CD4-positive, CD25-positive, alpha-beta regulatory T cell (primary cell): ENCODE measurements around the gene SIRT7. TPM values are rescaled to one million over a fixed set of nuclear protein-coding genes. Genes with fewer than 3 reads are reported as not detected.

ENCODE experiments used
- ATAC-seq, 2 donors: fragments of 150-1000 bp; cut with Tn5 transposase; one replicate each; pipeline ENCODE4 v1.10.0; 2021; ENCODE audit warnings: low read depth in 2 of 2, moderate number of reproducible peaks in 2 of 2, moderate library complexity in 1 of 2
- DNase-seq, 3 donors: peaks; one replicate each; pipeline versions ENCODE4 v3.0.0 to v3.0.0-alpha.2; 2012 to 2022; ENCODE audit warnings: mixed read lengths in 1 of 3
- H3K27ac ChIP-seq: one replicate; pipeline ENCODE4 v1.7.0; 2013; ENCODE audit warnings: mild to moderate bottlenecking, low read length; ENCODE audit not compliant: insufficient read depth, poor library complexity, severe bottlenecking
- H3K27me3 ChIP-seq: one replicate; pipeline ENCODE4 v1.7.0; 2013; ENCODE audit warnings: low read length; ENCODE audit not compliant: control insufficient read depth, insufficient read depth
- H3K36me3 ChIP-seq: one replicate; pipeline ENCODE4 v1.7.0; 2013; ENCODE audit warnings: mild to moderate bottlenecking, low read length, moderate library complexity; ENCODE audit not compliant: control insufficient read depth, insufficient read depth
- H3K4me1 ChIP-seq: 2 replicates; pipeline ENCODE4 v1.7.0; 2013; ENCODE audit warnings: mild to moderate bottlenecking, low read length; ENCODE audit not compliant: insufficient read depth, control insufficient read depth, poor library complexity, severe bottlenecking
- H3K4me3 ChIP-seq: one replicate; pipeline ENCODE4 v1.7.0; 2013; ENCODE audit warnings: low read depth, mild to moderate bottlenecking, low read length, moderate library complexity
- H3K9me3 ChIP-seq, 2 experiments: 1 replicate in 1 of 2; 2 replicates in 1 of 2; pipeline ENCODE4 v1.7.0; 2013; ENCODE audit warnings: low read length in 2 of 2, mild to moderate bottlenecking in 1 of 2, moderate library complexity in 1 of 2; ENCODE audit not compliant: control insufficient read depth in 2 of 2
- H3K27ac Mint-ChIP-seq, 3 donors: one replicate each; pipeline ENCODE4 v1.8.0; 2020 to 2022; ENCODE audit warnings: mild to moderate bottlenecking in 3 of 3, mixed read lengths in 3 of 3, moderate library complexity in 2 of 3
- H3K27me3 Mint-ChIP-seq: one replicate; pipeline ENCODE4 v1.8.0; 2022; ENCODE audit warnings: mild to moderate bottlenecking, mixed read lengths
- H3K36me3 Mint-ChIP-seq: one replicate; pipeline ENCODE4 v1.8.0; 2020; ENCODE audit warnings: mixed read lengths
- H3K4me1 Mint-ChIP-seq, 4 donors: one replicate each; pipeline ENCODE4 v1.8.0; 2020 to 2022; ENCODE audit warnings: mixed read lengths in 4 of 4, mild to moderate bottlenecking in 1 of 4
- H3K4me3 Mint-ChIP-seq, 4 donors: one replicate each; pipeline ENCODE4 v1.8.0; 2020 to 2022; ENCODE audit warnings: mild to moderate bottlenecking in 4 of 4, mixed read lengths in 4 of 4, moderate library complexity in 3 of 4
- H3K9me3 Mint-ChIP-seq, 7 donors: one replicate each; pipeline ENCODE4 v1.8.0; 2020 to 2022; ENCODE audit warnings: mixed read lengths in 7 of 7, mild to moderate bottlenecking in 3 of 7, moderate library complexity in 2 of 7
- polyA plus RNA-seq, 4 donors: library from polyadenylated mRNA; unstranded; fragments of 300-500 nt; fragmentation: Illumina TruSeq; gene quantifications; one replicate each; pipeline ENCODE4 v1.2.3, GENCODE V29; 2021
- total RNA-seq: library from RNA; stranded (reverse); gene quantifications from one replicate; pipeline ENCODE4 v1.2.3, GENCODE V29; 2022

The SIRT7 gene
- total and polyA plus RNA-seq, 5 donors from 2014 or later, result 35.9 to 78.1 (median 42.1) TPM

DNA sequence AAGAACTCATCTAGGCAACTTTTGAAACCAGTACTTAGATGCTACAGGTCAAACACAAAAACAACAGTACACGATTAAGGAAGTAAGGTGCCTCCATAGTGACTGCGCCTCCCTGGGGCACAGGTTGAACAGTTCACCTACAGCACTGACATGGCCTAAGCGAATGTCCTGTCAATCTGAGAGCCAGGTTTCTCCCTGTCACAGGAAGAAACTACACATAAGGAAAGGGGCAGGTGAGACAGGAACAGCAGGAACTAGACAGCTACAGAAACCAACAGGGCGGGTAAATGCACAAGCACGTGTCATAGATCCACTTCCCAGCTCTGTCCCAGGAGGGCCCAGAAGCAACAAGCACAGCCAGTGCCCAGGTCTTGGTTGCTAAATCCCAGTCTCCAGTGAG is 38.9 kb downstream of the SIRT7 start:
- no peaks in the 10 kb centered on the region for H3K9me3 ChIP-seq
- Mint-ChIP-seq H3K9me3 (no peaks in the 10 kb centered on the region), H3K27me3 (no peaks in the 10 kb centered on the region), H3K27ac (peak overlapping the region in 2 of 3 donors; percentile 29 to 38), H3K4me1 (peaks cover 0 to 7% (median 4%) of the 10 kb centered on the region in 4 donors), H3K36me3 (peaks cover 8% of the 10 kb centered on the region), H3K4me3 (no peak overlapping the region)
- DNase-seq (no peak), ATAC-seq (no peak)
- no peaks in the 10 kb centered on the region for H3K4me1 ChIP-seq
- H3K4me3 ChIP-seq, result no peak overlapping the region
- H3K27ac ChIP-seq, result no peak overlapping the region
- H3K27me3 ChIP-seq, result no peaks in the 10 kb centered on the region
- peaks cover 14% of the 10 kb centered on the region for H3K36me3 ChIP-seq

- Mint-ChIP-seq H3K4me1 (peaks cover 0 to 13% (median 4%) of the 10 kb centered on the region in 4 donors), H3K9me3 (no peaks in the 10 kb centered on the region), H3K27me3 (no peaks in the 10 kb centered on the region), H3K27ac (no peak overlapping the region), H3K4me3 (peak overlapping the region in 1 of 4 donors; percentile 7), H3K36me3 (peaks cover 8% of the 10 kb centered on the region)
- H3K4me3 ChIP-seq, result no peak overlapping the region
- no peaks in the 10 kb centered on the region for H3K27me3 ChIP-seq
- H3K36me3 ChIP-seq, result peaks cover 14% of the 10 kb centered on the region
- no peaks in the 10 kb centered on the region for H3K4me1 ChIP-seq
- H3K9me3 ChIP-seq, result no peaks in the 10 kb centered on the region
- ATAC-seq, result no peak
- DNase-seq, result no peak
- H3K27ac ChIP-seq, result no peak overlapping the region
These were observed 39.7 kb downstream of the SIRT7 start for GRCh38 chr17:81878294-81878693.

- Histone ChIP-seq H3K9me3 (no peaks in the 10 kb centered on the region), H3K4me3 (no peak overlapping the region), H3K4me1 (peaks cover 5% of the 10 kb centered on the region), H3K27ac (no peak overlapping the region), H3K36me3 (peaks cover 11% of the 10 kb centered on the region), H3K27me3 (no peaks in the 10 kb centered on the region)
- Mint-ChIP-seq H3K36me3 (peaks cover 5% of the 10 kb centered on the region), H3K4me1 (peaks cover 0 to 21% (median 4%) of the 10 kb centered on the region in 4 donors), H3K27ac (no peak overlapping the region), H3K27me3 (no peaks in the 10 kb centered on the region), H3K4me3 (peak overlapping the region in 2 of 4 donors; percentile 38 to 61), H3K9me3 (peaks cover 0 to 1% (median 0%) of the 10 kb centered on the region in 7 donors)
- DNase-seq (no peak), ATAC-seq (no peak)
These were observed 40.4 kb downstream of the SIRT7 start for GRCh38 chr17:81877569-81877968.

DNA sequence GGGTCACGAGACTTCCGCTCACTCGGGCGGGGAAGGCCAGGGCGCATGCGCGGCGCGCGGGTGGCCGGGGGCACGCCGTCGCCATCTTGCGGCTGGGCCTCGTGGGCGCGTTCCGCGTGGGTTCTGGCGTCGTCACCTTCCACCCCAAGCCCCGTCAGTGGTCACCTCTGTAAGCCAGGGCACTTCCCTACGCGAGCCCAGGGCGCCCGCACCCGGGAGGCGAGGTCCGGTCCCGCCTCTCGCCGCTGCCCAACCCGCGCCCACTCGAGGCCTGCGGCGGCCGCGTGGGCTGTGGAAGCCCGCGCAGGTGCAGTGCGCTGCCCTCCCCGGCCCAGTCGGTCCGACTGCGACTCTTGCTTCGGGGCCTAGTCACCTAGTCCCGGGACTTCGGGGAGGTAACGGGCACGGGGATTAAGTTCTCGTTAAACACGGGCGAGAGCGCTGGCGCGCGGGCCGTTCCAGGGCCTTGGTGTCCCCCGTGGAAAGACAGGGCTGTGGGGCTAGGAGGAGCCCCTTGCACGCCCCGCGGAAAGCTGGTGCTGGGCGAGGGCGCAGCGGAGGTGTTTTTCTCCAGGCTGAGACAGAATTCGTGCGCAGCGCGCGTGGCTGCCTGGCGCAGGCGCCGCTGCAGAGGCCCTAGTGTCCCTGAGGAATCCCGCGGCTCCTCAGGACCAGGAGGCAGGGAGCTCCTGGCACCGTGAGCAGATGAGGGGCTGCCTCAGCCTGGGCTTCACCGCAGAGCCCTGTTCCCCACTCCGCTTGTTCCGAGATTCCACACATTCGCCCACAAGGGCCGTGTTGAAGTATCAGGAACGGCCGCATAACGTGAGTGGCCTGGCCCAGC is 46.4 kb downstream of the SIRT7 start:
- peak; percentile 93 to 97 (median 95) for DNase-seq
- Mint-ChIP-seq H3K4me1 (peaks cover 0 to 50% (median 9%) of the 10 kb centered on the region in 4 donors), H3K27ac (peak overlapping the region; percentile 92 to 94 (median 93)), H3K27me3 (no peaks in the 10 kb centered on the region), H3K9me3 (peaks cover 0 to 1% (median 0%) of the 10 kb centered on the region in 7 donors), H3K4me3 (peak overlapping the region; percentile 87 to 91 (median 90)), H3K36me3 (peaks cover 3% of the 10 kb centered on the region)
- H3K27ac ChIP-seq, result peak overlapping the region; percentile 97
- peak; percentile 31 to 37 for ATAC-seq
- H3K4me1 ChIP-seq, result peaks cover 47% of the 10 kb centered on the region
- no peaks in the 10 kb centered on the region for H3K9me3 ChIP-seq
- H3K36me3 ChIP-seq, result peaks cover 16% of the 10 kb centered on the region
- H3K27me3 ChIP-seq, result no peaks in the 10 kb centered on the region
- H3K4me3 ChIP-seq, result peak overlapping the region; percentile 62

- Mint-ChIP-seq H3K9me3 (peaks cover 0 to 1% (median 0%) of the 10 kb centered on the region in 7 donors), H3K4me3 (peak within 1 kb of the TSS; percentile 88 to 99 (median 91)), H3K27me3 (no peaks in the 10 kb centered on the region), H3K27ac (peak within 1 kb of the TSS; percentile 92 to 95 (median 93)), H3K36me3 (peaks cover 3% of the 10 kb centered on the region), H3K4me1 (peaks cover 0 to 50% (median 9%) of the 10 kb centered on the region in 4 donors)
- peak within 1 kb of the TSS; percentile 97 for H3K27ac ChIP-seq
- no peak for DNase-seq
- no peaks in the 10 kb centered on the region for H3K9me3 ChIP-seq
- H3K36me3 ChIP-seq, result peaks cover 16% of the 10 kb centered on the region
- no peaks in the 10 kb centered on the region for H3K27me3 ChIP-seq
- peak; percentile 68 to 72 for ATAC-seq
- H3K4me1 ChIP-seq, result peaks cover 48% of the 10 kb centered on the region
- H3K4me3 ChIP-seq, result peak within 1 kb of the TSS; percentile 67
These were observed 47.0 kb downstream of the SIRT7 start, which contains the start of gene ARHGDIA for GRCh38 chr17:81870981-81871386. TSS of gene ARHGDIA (minus strand) at chr17:81871337. CDS start at chr17:81869930, 1,407 bp downstream.

DNA sequence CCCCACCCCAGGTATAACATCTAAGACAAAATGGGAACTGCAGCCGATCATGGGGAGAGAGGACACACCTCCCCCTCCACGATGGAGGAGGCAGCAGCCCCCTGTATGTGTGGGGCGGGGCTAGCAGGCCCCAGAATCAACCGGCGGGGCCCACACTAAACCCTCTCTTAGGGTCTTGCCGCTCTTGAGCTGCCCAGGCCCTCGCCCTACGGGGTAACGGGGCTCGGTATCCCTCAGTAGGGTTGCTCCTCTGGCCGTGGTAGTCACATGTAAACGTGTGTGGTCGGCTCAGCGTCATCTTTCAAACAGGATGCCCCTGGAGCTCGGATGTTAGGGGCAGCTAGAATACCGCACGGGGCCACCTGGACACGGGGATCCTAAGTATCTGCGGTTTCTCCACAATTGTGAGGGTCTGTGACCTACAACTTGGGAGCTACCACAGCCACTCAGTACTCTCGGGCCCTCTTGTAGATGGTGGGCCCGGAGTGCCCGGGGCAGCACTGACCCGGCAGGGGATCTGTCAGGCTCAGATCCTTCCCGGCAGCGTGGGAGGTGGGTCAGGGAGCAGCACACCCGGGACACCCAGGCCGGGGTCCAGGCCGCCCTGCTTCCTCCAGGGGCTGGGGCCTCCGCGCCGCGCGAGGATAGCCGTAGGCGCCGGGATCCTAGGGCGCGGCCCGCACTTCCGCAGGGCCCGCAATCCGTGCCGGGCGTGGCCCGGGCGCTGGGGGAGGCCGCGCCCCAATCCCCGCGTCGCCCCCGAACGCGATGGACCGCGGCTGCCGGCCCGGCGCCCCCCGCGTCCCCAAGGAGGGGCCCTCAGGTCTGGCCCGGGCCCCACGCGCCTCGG is 47.6 kb downstream of the SIRT7 start:
- DNase-seq (peak in 2 of 3 donors; percentile 40 to 77), ATAC-seq (peak; percentile 18 to 19)
- Mint-ChIP-seq H3K27me3 (no peaks in the 10 kb centered on the region), H3K36me3 (peaks cover 3% of the 10 kb centered on the region), H3K27ac (peak overlapping the region; percentile 82 to 95 (median 91)), H3K9me3 (peaks cover 0 to 1% (median 0%) of the 10 kb centered on the region in 7 donors), H3K4me3 (peak overlapping the region; percentile 86 to 99 (median 90)), H3K4me1 (peaks cover 0 to 53% (median 9%) of the 10 kb centered on the region in 4 donors)
- Histone ChIP-seq H3K9me3 (no peaks in the 10 kb centered on the region), H3K4me1 (peaks cover 48% of the 10 kb centered on the region), H3K27ac (peak overlapping the region; percentile 97), H3K36me3 (peaks cover 16% of the 10 kb centered on the region), H3K4me3 (peak overlapping the region; percentile 67), H3K27me3 (no peaks in the 10 kb centered on the region)
